Gastroesophageal sphincter (tissue), 4 donors: ENCODE measurements around the gene PTGES3L. TPM values are rescaled to one million over a fixed set of nuclear protein-coding genes. Genes with fewer than 3 reads are reported as not detected.

Experiments used
- ATAC-seq: fragments of 150-250 bp; one replicate; pipeline ENCODE4 v1.9.1; 2016; ENCODE audit warnings: mild to moderate bottlenecking, moderate library complexity
- H3K27ac ChIP-seq, 4 donors: fragments of 200-600 bp; sonication (generic) in 3 of 4; 1 replicate in 3 of 4; 2 replicates in 1 of 4; pipeline ENCODE4 v1.5.1; 2016 to 2019
- H3K27me3 ChIP-seq: fragments of 200-600 bp; sonication (generic); one replicate; pipeline ENCODE4 v1.5.1; 2019
- H3K36me3 ChIP-seq, 2 donors: fragments of 200-600 bp; sonication (generic); one replicate each; pipeline ENCODE4 v1.5.1; 2019; ENCODE audit warnings: control low read depth in 1 of 2
- H3K4me1 ChIP-seq, 3 donors: fragments of 200-600 bp; sonication (generic); 1 replicate in 2 of 3; 2 replicates in 1 of 3; pipeline ENCODE4 v1.5.1; 2016 to 2019; ENCODE audit warnings: control low read depth in 2 of 3
- H3K4me3 ChIP-seq, 2 donors: fragments of 200-600 bp; sonication (generic); one replicate each; pipeline ENCODE4 v1.5.1; 2019; ENCODE audit warnings: mild to moderate bottlenecking in 1 of 2, moderate library complexity in 1 of 2
- H3K9me3 ChIP-seq, 3 donors: fragments of 200-600 bp; sonication (generic); one replicate each; pipeline ENCODE4 v1.5.1; 2017 to 2019; ENCODE audit warnings: control low read depth in 2 of 3
- EP300 ChIP-seq: sonication (generic); formaldehyde crosslinking; IDR thresholded peaks from one replicate; pipeline ENCODE4 v1.6.1; 2017; ENCODE audit warnings: antibody characterized with exemption, mild to moderate bottlenecking
- POLR2A ChIP-seq, 2 donors: fragments of 450-650 bp; IDR thresholded peaks; one replicate each; pipeline ENCODE4 v1.6.1; 2017; ENCODE audit warnings: antibody characterized with exemption in 2 of 2, mild to moderate bottlenecking in 2 of 2, moderate library complexity in 1 of 2
- POLR2AphosphoS5 ChIP-seq: sonication (generic); formaldehyde crosslinking; IDR thresholded peaks from one replicate; pipeline ENCODE4 v1.6.1; 2017; ENCODE audit warnings: antibody characterized with exemption
- WGBS, 2 donors: methylation state at CpG; one replicate each; pipeline ENCODE4 v1.1.5; 2018; ENCODE audit warnings: low coverage in 1 of 2; 5-methylcytosine and 5-hydroxymethylcytosine counted together
- total RNA-seq, 4 donors: library from RNA; depleted of rRNA; stranded (reverse); fragments of >200 nt; gene quantifications; one replicate each; pipeline ENCODE4 v1.1.0, GENCODE V29; 2016
- TF ChIP-seq, protein P1 (sequence below), 4 experiments: fragments of 200-600 bp in 2 of 4; fragments of 450-650 bp in 2 of 4; sonication (generic) in 1 of 4; IDR thresholded peaks; one replicate each; pipeline ENCODE4 v1.5.1; 2017 to 2019; ENCODE audit warnings: antibody characterized with exemption in 4 of 4, mild to moderate bottlenecking in 2 of 4, moderate library complexity in 2 of 4

The PTGES3L gene
- total RNA-seq, 4 donors from 2014 or later = 5.5 to 19.6 (median 10.1) TPM

GRCh38 chr17:42953669-42954068, 26.2 kb downstream of the PTGES3L start:
- peaks cover 0 to 98% of the 10 kb centered on the region in 2 donors for H3K36me3 ChIP-seq
- no peaks in the 10 kb centered on the region for H3K4me1 ChIP-seq
- no peaks in the 10 kb centered on the region for H3K27me3 ChIP-seq
- 89% methylated on average over 1 of the region's 1 CpG; no CpG with 5 or more reads in 1 of the 2 donors for WGBS, 2 donors
- no peak for TF ChIP-seq EP300
- TF ChIP-seq POLR2AphosphoS5 = no peak
- TF ChIP-seq POLR2A (IDR thresholded peaks at IDR 0.05) = no peak
- H3K27ac ChIP-seq = no peak overlapping the region
- no peaks in the 10 kb centered on the region for H3K9me3 ChIP-seq
- no peak for ATAC-seq
- no peak overlapping the region for H3K4me3 ChIP-seq

DNA sequence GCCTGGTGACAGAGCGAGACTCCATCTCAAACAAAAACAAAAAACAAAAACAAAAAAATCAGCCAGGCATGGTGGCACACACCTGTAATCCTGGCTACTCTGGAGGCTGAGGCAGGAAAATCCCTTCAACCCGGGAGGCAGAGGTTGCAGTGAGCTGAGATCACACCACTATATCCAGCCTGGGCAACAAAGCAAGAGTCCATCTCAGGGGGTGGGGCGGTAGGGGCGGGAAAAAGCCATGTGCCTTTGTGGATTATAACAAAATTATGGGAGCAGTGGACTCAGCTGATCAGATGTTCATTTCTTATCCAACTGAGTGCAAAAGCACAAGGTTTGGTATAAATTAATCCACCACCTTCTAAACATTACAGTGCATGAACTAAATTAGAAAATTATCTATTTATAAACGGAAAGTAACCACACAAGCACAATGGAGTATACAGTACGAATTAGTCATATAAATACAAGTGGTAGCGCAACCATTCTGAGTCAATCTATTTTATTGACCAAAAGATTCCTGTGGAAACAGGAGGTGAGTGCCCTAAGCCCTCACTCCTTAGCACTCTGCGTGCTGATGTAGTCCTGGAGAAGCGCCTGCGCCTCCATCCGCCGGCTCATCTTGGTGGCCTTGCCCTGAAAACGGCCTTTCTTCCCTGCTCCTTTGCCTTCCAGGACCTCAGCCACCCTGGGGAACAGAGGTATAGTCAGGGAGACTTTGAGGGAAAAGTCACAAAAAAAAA, 29.7 kb downstream of the PTGES3L start:
- no peaks in the 10 kb centered on the region for H3K9me3 ChIP-seq
- no peak overlapping the region for H3K4me3 ChIP-seq
- ATAC-seq = no peak
- 86 to 87% methylated on average over 9 to 10 of the region's 13 CpGs for WGBS, 2 donors
- H3K27ac ChIP-seq = no peak overlapping the region
- peaks cover 0 to 16% (median 3%) of the 10 kb centered on the region in 3 donors for H3K4me1 ChIP-seq
- TF ChIP-seq POLR2AphosphoS5 (no peak), EP300 (no peak), POLR2A (IDR thresholded peaks at IDR 0.05) (no peak)
- TF ChIP-seq, protein P1, sequence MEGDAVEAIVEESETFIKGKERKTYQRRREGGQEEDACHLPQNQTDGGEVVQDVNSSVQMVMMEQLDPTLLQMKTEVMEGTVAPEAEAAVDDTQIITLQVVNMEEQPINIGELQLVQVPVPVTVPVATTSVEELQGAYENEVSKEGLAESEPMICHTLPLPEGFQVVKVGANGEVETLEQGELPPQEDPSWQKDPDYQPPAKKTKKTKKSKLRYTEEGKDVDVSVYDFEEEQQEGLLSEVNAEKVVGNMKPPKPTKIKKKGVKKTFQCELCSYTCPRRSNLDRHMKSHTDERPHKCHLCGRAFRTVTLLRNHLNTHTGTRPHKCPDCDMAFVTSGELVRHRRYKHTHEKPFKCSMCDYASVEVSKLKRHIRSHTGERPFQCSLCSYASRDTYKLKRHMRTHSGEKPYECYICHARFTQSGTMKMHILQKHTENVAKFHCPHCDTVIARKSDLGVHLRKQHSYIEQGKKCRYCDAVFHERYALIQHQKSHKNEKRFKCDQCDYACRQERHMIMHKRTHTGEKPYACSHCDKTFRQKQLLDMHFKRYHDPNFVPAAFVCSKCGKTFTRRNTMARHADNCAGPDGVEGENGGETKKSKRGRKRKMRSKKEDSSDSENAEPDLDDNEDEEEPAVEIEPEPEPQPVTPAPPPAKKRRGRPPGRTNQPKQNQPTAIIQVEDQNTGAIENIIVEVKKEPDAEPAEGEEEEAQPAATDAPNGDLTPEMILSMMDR (IDR thresholded peaks at IDR 0.05) = no peak
- H3K27me3 ChIP-seq = no peaks in the 10 kb centered on the region
- H3K36me3 ChIP-seq = peaks cover 0 to 73% of the 10 kb centered on the region in 2 donors

GRCh38 chr17:42946812-42947211, 33.1 kb downstream of the PTGES3L start:
- 76 to 100% methylated on average over 1 of the region's 1 CpG for WGBS, 2 donors
- TF ChIP-seq POLR2AphosphoS5 (no peak), EP300 (no peak), POLR2A (IDR thresholded peaks at IDR 0.05) (no peak)
- TF ChIP-seq, protein P1 (IDR thresholded peaks at IDR 0.05) = no peak

DNA sequence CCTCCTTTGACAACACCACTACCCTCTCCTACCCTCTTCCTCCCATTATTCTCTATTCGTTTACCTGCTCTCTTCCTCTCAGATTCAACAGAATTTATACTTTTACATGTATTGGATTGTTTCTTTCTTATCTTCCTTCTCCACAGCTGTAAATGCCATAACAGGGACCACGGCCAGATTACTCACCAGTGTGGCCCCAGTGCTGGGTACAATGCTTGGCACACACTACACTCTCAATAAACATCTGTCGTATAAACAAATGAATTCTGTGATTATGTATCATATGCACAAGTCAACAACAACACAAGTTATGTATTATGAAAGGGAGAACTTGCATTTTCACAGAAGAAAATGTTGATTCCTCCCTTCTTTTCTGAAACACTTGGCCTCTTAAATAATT, 35.7 kb downstream of the PTGES3L start:
- TF ChIP-seq POLR2AphosphoS5 (no peak), POLR2A (IDR thresholded peaks at IDR 0.05) (no peak), EP300 (no peak)
- TF ChIP-seq, protein P1 (IDR thresholded peaks at IDR 0.05) = no peak
- H3K9me3 ChIP-seq = no peaks in the 10 kb centered on the region
- WGBS, 2 donors = 42 to 56% methylated on average over 3 of the region's 3 CpGs
- ATAC-seq = no peak
- no peak overlapping the region for H3K27ac ChIP-seq
- H3K4me3 ChIP-seq = no peak overlapping the region
- H3K4me1 ChIP-seq = peaks cover 0 to 23% (median 5%) of the 10 kb centered on the region in 3 donors
- no peaks in the 10 kb centered on the region for H3K27me3 ChIP-seq
- H3K36me3 ChIP-seq = peaks cover 0 to 13% of the 10 kb centered on the region in 2 donors

More at GRCh38 chr17:42946812-42947211, 33.1 kb downstream of the PTGES3L start:
- H3K27me3 ChIP-seq = no peaks in the 10 kb centered on the region
- no peak overlapping the region for H3K4me3 ChIP-seq
- H3K9me3 ChIP-seq = no peaks in the 10 kb centered on the region
- peaks cover 0 to 23% (median 5%) of the 10 kb centered on the region in 3 donors for H3K4me1 ChIP-seq
- peaks cover 0 to 39% of the 10 kb centered on the region in 2 donors for H3K36me3 ChIP-seq
- H3K27ac ChIP-seq = peak overlapping the region in 1 of 4 donors; percentile 72
- no peak for ATAC-seq

DNA sequence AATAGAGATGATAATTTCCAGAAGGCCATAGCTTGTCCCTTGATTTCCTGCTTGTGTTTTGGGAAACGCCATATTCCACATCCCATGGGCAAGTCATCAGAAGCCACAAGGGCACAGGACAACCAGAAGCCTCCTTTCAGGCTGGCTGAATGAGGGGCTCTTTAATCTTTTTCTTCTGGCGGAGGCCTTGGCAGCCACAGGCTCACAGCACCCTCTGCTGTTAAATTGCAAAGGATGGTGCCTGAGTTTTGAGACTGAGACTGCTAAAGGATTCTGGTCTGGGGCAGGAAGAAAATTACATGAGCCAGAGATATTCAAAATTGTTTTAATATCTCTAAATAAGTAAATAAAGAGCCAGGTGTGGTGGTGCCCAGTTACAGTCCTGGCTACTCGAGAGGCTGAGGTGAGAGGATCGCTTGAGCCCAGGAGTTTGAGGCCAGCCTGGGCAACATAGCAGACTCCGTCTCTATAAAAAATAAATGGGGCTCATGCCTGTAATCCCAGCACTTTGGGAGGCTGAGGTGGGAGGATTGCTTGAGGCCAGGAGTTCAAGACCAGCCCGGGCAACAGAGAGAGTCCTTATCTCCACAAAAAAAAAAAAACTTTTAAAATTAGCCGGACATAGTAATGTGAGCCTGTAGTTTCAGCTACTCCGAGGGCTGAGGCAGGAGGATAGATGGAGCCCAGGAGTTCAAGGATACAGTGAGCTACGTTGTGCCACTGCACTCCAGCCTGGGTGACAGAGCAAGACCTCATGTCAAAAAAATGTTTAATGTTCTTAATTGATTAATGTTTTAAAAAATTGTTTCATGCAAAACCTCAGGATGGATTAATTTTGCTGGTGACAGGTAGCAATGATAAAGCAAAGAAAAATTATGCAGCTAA, 41.9 kb downstream of the PTGES3L start:
- H3K27me3 ChIP-seq = no peaks in the 10 kb centered on the region
- no peaks in the 10 kb centered on the region for H3K36me3 ChIP-seq
- H3K27ac ChIP-seq = no peak overlapping the region
- peak; percentile 48 for ATAC-seq
- H3K4me1 ChIP-seq = peaks cover 0 to 8% (median 0%) of the 10 kb centered on the region in 3 donors
- 24 to 31% methylated on average over 6 to 9 of the region's 9 CpGs for WGBS, 2 donors
- H3K4me3 ChIP-seq = no peak overlapping the region
- no peaks in the 10 kb centered on the region for H3K9me3 ChIP-seq
- no peak for TF ChIP-seq EP300
- TF ChIP-seq POLR2AphosphoS5 = no peak
- TF ChIP-seq, protein P1 (IDR thresholded peaks at IDR 0.05) = peak in 3 of 4 experiments; percentile 50 to 78 (median 62)
- no peak for TF ChIP-seq POLR2A (IDR thresholded peaks at IDR 0.05)
